K562 (cell line): ENCODE measurements around the gene GRIN1.

Source experiments
- CTCF ChIP-seq, 3 experiments: IDR thresholded peaks in 2 of 3; conservative IDR thresholded peaks in 1 of 3; 2 replicates each; pipeline ENCODE4 v1.5.1; 2011 to 2012; ENCODE audit warnings: low read length in 3 of 3, mild to moderate bottlenecking in 3 of 3, control low read depth in 2 of 3, improper control_type of control experiment in 1 of 3, inconsistent platforms in 1 of 3, low read depth in 1 of 3, mixed read lengths in 1 of 3, moderate library complexity in 1 of 3; ENCODE audit not compliant: insufficient read depth in 2 of 3
- GABPA ChIP-seq: fragments of 200-800 bp; sonication (Bioruptor generic); conservative IDR thresholded peaks from 2 replicates; pipeline ENCODE4 v1.6.1; 2016; ENCODE audit warnings: low read depth, missing genetic modification characterization, missing compliant biosample characterization
- HDAC6 ChIP-seq: IDR thresholded peaks from 2 replicates; pipeline ENCODE4 v1.6.1; 2012; ENCODE audit warnings: low read depth, mild to moderate bottlenecking, control low read depth, inconsistent platforms, low read length, moderate library complexity
- KAT8 ChIP-seq: fragments of 450-650 bp; IDR thresholded peaks from 2 replicates; pipeline ENCODE4 v1.6.1; 2016; ENCODE audit warnings: low read depth, mild to moderate bottlenecking
- NFIC ChIP-seq: fragments of 450-650 bp; IDR thresholded peaks from 2 replicates; pipeline ENCODE4 v1.6.1; 2017; ENCODE audit warnings: mild to moderate bottlenecking, inconsistent platforms

GRCh38 chr9:137107982-137108381, 31.0 kb upstream of the GRIN1 start:
- TF ChIP-seq NFIC (no peak), GABPA (no peak), KAT8 (no peak), CTCF (IDR thresholded peaks at IDR 0.05 in 2 of 3, conservative IDR thresholded peaks at IDR 0.05 in 1 of 3; ENCODE audit: insufficient read depth in 2 of 3, low read depth in 1 of 3, low read length in 3 of 3) (no peak), HDAC6 (no peak)
